Forelimb muscle (tissue), 1 donor: ENCODE data around the gene TMEM130. TPM values are rescaled to one million over a fixed set of nuclear protein-coding genes. Genes with fewer than 3 reads are reported as not detected.
"Not testable (repeated sequence)": the region's sequence is repeated elsewhere in the genome, so short reads cannot be mapped to it uniquely, and the experiment has no call there.

Source experiments
- DNase-seq: peaks from one replicate; pipeline ENCODE4 v3.0.0-alpha.2; 2013; ENCODE audit warnings: low read depth
- polyA plus RNA-seq: library from polyadenylated mRNA; unstranded; fragments of 120-200 nt; gene quantifications from one replicate; pipeline ENCODE4 v1.2.1, GENCODE V29; 2013; ENCODE audit not compliant: insufficient read length

Gene TMEM130
- polyA plus RNA-seq, 1 donor = 3.9 TPM

DNA sequence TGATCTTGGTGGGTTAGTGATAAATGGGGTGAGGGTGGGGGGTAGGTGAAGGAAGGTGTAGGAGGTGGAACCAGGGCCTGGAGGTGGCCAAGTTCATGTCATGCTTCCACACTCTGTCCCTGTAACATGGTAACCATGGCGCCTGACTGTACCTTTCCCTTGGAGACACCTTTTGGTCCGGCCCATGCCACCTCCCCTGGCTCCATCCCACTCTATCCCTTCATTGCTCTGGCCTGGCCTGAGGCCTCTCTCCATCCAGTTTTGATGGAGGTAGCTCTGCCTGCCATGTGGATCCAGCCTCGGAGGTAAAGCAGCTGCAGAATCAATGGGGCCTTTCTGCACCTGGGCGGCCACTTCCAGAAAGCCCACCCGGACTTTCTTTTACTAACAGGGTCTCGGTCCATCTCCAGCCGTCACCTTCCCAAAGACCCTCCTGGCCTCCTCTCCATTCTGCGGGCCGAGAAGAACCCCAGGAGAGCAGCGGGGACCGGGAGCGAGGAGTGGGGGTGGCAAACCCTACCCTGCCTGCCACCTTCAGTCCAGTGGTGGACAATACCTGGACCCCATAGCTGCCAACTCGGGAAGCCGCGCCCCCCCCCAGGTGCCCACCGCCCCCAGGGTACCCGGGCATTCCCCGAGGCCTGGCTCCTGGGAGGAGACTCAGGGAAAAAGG lies 8.0 kb upstream of the TMEM130 start:
- no peak for DNase-seq

DNA sequence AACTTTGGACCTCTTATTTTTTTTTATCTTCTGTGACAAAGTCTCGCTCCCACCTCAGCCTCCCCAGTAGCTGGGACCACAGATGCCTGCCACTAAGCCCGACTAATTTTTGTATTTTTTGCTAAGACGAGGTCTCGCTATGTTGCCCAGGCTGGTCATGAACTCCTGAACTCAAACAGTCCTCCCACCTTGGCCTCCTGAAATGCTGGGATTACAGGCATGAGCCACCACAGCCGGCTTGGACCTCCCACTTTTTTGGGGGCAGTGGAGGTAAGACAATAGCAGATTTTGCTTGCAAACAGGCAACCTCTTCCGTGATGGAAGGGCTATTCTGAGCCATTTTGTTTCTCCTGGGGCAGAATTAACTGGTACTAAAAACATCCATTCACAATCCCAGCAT lies 7.3 kb upstream of the TMEM130 start:
- DNase-seq = no peak

GRCh38 chr7:98875501-98875900 lies 5.7 kb upstream of the TMEM130 start:
- no peak for DNase-seq

DNA sequence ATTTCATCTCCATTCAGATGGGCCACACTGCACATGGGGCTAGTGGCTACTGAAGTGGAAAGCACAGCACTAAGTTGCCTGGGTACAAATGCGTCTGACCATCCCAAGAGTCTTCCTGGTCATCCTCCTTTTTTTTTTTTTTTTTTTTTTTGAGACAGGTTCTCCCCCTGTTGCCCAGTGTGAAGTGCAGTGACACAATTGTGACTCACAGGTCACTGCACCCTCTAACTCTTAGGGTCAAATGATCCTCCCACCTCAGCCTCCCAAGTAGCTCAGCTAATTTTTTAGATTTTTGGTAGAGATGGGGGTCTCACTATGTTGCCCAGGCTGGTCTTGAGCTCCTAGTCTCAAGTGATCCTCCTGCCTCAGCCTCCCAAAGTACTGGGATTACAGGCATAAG lies 5.1 kb upstream of the TMEM130 start:
- no peak for DNase-seq

GRCh38 chr7:98873610-98874009 lies 3.8 kb upstream of the TMEM130 start:
- not testable (repeated sequence) for DNase-seq

DNA sequence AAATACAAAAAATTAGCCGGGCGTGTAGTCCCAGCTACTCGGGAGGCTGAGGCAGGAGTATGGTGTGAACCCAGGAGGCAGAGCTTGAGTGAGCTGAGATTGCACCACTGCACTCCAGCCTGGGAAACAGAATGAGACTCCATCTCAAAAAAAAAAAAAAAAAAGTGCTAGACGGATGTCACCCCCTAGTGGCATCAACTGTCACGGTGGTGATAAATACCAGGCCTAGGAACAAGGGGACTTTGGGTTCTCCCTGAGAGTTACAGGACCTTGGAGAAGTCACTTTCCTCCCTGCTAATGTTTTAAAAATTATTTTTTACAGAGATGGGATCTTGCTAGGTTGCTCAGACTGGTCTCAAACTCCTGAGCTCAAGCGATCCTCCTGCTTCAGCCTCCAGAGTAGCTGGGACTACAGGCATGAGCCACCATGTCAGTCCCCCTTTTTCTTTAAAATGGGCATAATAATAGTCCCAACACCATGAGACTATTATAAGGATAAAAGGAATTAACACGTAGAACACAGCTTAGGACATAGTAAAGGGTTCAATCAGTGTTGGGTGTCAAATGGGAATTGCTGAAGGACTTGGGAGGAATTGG lies 2.6 kb upstream of the TMEM130 start:
- no peak for DNase-seq

DNA sequence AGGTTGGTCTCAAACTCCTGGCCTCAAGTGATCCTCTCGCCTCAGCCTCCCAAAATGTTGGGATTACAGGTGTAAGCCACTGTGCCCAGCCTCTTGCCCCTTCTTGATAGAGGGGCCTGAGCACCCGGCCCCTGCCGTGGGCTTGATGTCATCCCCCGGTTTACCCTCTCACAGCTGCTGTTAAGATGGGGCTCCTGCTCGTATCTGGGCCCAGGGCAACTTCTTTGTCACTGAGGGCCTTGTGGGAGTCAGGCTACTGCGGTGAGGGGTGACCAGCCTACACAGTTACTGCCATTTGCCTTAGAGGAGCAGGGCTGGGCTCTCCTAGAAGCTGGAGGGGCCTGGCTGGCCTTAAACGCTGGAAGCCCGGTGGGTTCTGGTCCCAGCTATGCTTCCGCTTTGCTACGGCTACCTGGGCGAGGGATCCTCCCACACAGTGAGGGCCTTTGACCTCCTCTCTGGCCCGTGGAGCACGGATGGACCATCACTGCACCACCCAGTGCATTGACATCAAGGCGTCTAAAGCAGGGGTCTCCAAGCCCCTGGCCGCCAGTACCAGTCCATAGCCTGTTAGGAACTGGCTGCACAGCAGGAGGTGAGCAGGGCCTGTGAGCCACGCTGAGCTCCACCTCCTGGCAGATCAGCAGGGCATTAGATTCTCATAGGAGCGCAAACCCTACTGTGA lies 1.1 kb upstream of the TMEM130 start:
- no peak for DNase-seq

DNA sequence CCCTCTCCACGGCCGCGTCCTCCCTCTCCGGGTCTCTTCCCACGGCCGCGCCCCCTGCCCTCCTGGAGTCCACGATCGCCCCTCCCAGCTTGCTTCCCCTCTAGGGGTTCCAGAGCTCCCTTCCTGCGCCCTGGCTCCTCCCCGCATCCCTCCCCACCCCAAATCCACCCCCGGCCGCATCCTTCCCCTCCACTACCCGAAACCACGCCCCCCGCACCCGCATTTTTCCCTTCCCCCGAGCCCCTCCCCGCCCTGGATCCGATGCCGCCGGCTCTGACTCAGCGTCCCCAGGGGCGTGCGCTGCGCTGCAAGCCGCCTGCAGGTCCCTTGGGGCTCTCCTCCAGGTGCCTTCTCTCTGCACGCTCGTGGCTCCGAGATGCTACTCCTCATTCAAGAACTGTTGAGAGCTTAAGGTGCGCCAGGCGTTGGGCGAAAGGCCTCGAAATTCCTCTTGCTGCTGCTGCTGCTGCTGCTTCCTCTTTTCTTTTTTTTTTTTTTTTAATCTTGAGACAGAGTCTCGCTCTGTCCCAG lies 372 bp upstream of the TMEM130 start:
- DNase-seq = no peak

DNA sequence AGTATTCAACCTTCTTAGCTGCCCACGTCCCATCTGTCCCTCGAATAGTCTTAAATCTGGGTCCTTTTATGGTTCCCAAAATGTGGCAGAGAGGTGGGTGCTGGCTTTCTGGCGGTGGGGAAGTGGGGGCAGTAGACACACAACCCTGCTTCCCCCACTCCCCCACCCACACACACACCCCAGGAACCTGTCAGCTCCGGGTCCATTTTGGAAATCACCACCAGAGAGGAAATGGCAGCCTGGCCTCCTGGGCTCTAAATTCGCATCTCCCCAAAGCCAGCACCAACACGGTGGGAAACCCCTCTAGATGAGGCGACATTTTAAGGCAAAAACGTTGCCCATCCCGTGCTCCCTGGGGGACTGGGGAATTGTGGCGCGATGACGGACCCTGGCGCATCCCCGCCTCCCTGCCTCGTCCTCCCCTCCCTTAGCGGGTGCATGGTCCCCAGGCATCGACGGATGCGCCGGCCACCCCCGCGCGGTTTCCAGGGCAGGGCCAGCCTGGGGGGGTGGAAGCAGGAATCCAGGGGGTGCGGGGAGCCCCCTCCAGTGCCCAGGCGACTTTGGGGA lies 702 bp downstream of the TMEM130 start:
- DNase-seq = no peak

DNA sequence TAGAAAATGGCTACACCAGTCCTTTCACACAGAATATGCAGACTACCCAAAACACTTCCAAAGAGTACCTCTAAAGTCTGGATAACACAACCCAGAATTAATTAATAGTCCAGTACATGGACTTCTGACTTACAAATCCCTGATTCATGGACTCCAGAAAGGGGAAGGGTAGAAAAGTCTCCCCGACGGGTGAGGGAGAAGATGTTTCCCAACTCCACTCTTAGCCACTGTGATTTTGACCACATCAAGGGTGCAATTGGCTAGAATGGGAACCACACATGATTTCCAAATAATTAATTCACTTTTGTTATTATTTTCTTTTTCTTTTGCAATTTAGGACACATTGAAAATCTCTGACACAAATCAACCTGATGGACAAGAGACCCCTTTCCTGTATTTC lies 1.4 kb downstream of the TMEM130 start:
- DNase-seq = no peak

GRCh38 chr7:98866765-98867164 lies 3.0 kb downstream of the TMEM130 start:
- no peak for DNase-seq

- no peak for DNase-seq
These were observed 3.5 kb downstream of the TMEM130 start for GRCh38 chr7:98866351-98866750.

DNA sequence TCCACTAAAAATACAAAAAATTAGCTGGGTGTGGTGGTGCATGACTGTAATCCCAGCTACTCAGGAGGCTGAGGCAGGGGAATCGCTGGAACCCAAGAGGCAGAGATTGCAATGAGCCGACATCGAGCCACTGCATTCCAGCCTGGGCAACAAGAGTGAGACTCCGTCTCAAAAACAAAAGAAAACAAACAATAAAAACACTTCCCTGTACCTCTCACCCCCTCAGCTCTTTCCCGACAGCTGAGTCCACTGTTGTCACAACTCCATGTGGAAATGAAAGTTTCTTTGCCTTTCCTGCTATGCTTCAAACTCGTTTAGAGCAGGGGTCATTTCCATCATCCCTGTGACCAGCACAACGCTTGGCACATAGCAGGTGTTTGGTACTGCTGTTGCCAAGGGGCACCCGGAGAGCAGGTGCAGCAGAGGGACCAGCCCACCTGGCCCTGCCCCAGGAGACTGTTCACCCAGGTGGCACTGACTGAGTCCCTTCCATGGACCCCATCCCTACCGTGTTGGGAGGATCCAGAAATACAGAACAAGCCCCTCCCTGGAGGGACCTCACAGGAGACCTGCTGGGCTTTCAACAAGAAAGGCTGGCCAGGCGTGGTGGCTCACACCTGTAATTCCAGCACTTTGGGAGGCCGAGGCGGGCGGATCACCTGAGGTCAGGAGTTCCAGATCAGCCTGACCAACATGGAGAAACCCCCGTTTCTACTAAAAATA lies 4.9 kb downstream of the TMEM130 start:
- no peak for DNase-seq

- DNase-seq = no peak
These were observed 6.2 kb downstream of the TMEM130 start for GRCh38 chr7:98863601-98864000.

- no peak for DNase-seq
These were observed 6.9 kb downstream of the TMEM130 start for GRCh38 chr7:98862716-98863420.

DNA sequence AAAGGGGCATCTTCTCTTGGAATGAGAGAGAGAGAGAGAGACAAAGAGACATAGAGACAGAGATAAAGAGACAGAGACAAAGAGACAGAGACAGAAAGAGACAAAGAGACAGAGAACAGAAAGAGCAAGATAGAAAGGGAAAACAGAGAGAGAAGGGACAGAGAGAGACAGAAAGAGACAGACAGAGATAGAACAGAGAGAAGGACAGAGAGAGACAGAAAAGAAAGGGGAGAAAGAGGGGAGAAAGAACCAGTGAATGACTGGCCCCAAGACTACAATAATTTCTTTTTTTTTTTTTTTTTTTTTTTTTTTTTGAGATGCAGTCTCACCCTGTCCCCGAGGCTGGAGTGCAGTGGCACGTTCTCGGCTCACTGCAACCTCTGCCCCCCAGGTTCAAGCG lies 7.6 kb downstream of the TMEM130 start:
- DNase-seq = no peak

DNA sequence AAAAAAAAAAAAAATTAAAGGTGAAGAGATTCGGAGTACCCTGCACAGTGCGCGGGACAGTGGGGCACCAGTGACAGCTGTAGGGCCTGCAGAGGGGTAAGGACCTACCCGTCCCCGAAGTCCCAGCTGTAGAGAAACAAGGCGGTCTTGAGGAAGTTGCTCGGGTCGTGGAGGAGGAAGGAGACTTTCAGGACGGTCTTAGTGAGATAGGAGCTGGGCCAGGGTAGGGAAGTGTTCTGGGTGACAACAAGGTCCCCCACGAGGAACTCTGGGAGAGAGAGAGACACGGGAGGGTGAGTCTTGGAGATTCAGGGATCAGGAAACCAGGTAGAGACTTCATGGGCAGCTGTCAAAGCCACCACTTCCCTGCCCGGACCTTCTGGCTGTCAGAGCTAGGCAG lies 9.7 kb downstream of the TMEM130 start:
- no peak for DNase-seq

DNA sequence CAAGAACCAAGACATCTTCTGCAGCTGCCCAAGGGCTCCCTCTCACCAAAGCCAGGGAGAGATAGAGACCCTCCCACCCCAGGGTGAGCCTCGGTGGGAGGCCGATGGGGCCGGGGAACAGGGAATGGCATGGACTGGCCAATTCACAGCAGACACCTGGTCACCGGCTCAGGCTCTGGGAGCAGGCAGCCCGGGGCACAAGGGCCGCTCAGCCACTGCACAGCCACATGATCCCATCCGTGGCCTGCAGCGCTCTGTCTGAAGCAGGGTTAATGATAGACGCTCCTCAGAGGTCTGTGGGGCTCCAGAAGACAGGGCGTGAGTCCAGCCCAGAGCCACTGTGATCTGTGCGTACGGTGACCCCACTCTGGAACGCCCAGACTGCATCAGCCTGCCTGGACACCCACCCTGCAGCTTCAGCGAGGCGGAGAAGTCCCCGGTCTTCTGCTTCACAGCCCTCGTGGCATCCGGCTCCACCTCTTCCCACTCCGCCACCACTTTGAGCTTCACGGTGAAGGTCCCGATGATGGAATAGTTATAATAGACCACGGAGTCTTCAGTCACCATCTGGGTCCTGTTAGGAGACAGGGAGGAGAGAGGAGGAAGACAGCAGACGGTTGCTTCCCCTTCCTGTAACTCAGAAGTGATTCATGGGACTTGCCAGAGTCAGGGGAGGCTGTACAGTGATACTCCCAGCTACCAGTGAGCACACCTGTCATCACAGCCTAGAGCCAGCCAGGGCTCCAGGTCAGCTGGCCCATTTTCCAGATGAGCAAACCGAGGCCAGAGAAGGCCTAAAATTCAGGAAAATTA lies 14.0 kb downstream of the TMEM130 start:
- DNase-seq = no peak

- no peak for DNase-seq
These were observed 17.0 kb downstream of the TMEM130 start for GRCh38 chr7:98852826-98853225.

- DNase-seq = no peak
These were observed 20.9 kb downstream of the TMEM130 start for GRCh38 chr7:98848918-98849317.
